ENCODE data around the gene ELF5.

The ELF5 gene

GRCh38 chr11:34448223-34448994 is 65.2 kb downstream of the ELF5 start:
- DNase-seq = no peak

- no peak for DNase-seq
Measured at GRCh38 chr11:34447044-34447443, 66.5 kb downstream of the ELF5 start.

GRCh38 chr11:34446386-34446785 is 67.2 kb downstream of the ELF5 start:
- no peak for DNase-seq

GRCh38 chr11:34445956-34446355 is 67.6 kb downstream of the ELF5 start:
- DNase-seq = no peak

GRCh38 chr11:34444428-34444827 is 69.2 kb downstream of the ELF5 start:
- DNase-seq = no peak

GRCh38 chr11:34443136-34443535 is 70.5 kb downstream of the ELF5 start:
- DNase-seq = no peak

GRCh38 chr11:34441814-34442213 is 71.8 kb downstream of the ELF5 start:
- DNase-seq = no peak

- no peak for DNase-seq
Measured at GRCh38 chr11:34439610-34440198, 73.9 kb downstream of the ELF5 start.

GRCh38 chr11:34438529-34439507 is 74.8 kb downstream of the ELF5 start, which contains the start of gene CAT:
TSS of gene CAT (plus strand) at chr11:34438934. CDS start at chr11:34439014, 80 bp downstream.
- peak; percentile 92 to 95 for DNase-seq

GRCh38 chr11:34437224-34438125 is 76.1 kb downstream of the ELF5 start:
- DNase-seq = no peak

GRCh38 chr11:34433899-34434298 is 79.7 kb downstream of the ELF5 start:
- no peak for DNase-seq

GRCh38 chr11:34432822-34433221 is 80.8 kb downstream of the ELF5 start:
- no peak for DNase-seq

GRCh38 chr11:34431979-34432378 is 81.6 kb downstream of the ELF5 start:
- no peak for DNase-seq

All from NCI-H1930 (cell line).